ENCODE measurements around the gene DOCK1. TPM values are rescaled to one million over a fixed set of nuclear protein-coding genes. Genes with fewer than 3 reads are reported as not detected.

DOCK1 gene
- polyA plus RNA-seq, 10 donors: 29.4 to 45.4 (median 34.4) TPM

DNA sequence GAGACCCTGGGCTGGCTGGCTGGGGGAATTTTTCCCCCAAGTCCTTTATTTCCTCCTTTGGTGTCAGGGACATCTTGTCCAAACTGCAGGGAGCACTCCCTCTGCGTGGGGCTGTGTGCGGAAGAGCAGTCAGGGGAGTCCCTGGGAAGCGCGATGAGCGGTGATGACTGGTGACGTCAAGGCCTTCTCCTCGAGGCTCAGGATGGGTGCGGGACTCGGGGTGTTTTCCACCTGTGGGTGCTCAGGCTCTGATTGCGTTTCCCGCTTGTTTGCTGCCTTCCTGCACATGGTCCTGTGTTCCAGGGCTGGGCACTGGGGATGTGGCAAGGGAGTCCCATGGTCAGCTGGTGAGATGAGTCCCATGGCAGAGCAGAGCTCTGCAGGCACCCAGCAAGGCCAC is 101.2 kb downstream of the DOCK1 start:
- DNase-seq: no peak

- DNase-seq: no peak
Observed at GRCh38 chr10:127009366-127009765, 104.1 kb downstream of the DOCK1 start.

DNA sequence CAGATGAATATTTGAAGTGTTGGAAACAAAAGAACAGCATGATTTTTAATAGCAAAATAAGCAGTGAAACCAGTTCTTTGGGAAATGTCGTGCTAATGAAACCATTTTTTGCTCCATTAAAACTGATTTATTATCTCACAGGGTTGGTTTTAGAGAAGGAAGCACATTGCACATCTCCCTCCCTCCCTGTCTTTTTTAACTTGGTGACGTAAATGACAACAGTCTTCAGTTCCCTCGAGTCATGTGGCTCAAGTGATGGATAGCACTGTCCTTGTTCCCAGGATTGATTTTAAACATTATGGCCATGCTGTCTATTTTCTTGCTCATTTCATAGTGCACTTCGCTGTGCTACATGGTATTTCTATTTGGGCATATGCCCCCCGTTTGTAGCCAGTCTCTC is 105.9 kb downstream of the DOCK1 start:
- no peak for DNase-seq

DNA sequence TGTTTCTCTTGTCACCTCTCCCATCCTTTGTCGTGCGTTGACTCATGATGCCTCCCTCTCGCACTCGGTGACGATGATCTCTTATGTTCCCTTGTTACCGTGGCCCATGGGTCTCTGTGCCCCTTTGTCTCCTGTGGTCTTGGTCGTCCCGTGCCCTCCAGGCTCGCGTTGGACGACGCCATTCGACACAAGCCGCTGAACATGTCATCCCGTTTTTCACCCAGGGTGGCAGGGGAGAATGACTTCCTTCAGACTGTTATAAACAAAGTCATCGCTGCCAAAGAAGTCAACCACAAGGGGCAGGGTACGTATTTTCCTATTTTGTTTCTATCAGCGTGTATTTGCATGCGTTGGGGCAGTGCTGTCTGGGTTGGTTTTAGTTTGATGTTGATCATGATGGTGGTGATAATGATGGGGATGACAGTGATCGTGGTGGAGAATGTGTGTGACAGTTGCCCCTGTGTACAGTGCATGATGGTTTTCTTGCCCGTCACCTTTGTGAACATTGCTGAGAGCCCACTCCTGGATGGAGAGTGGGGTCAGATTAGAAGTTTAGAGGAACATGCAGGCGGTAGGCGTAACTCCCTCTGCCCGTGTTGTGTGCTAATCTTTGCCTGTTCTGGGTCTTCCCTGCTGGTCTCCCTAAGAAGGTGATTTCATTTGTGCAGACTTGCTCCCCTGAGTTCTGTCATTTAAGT is 107.0 kb downstream of the DOCK1 start:
- no peak for DNase-seq

DNA sequence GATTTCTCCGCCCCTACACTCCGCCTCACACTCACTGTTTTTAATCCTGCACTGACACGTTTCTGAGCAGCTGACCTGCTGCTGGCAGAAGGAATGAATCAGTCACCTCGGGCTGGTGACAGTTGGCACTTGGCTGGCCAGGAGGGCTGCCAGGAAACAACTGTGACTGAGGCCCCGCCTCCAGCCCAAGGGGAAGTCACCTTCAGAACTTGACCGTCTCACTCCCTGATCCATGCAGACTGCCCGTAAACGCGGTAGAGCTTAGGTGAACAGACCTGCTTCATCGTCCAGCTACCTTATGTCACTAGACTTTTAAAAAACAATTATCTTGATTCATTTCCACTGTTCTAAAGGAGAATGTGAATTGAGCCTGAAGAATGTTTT is 107.5 kb downstream of the DOCK1 start:
- DNase-seq: peak; percentile 22 to 51 (median 42)

GRCh38 chr10:127013211-127013656 is 108.0 kb downstream of the DOCK1 start:
- DNase-seq: no peak

- no peak for DNase-seq
Observed at GRCh38 chr10:127013691-127014473, 108.7 kb downstream of the DOCK1 start.

- no peak for DNase-seq
Observed at GRCh38 chr10:127014671-127015070, 109.4 kb downstream of the DOCK1 start.

GRCh38 chr10:127015373-127015772 is 110.1 kb downstream of the DOCK1 start:
- no peak for DNase-seq

DNA sequence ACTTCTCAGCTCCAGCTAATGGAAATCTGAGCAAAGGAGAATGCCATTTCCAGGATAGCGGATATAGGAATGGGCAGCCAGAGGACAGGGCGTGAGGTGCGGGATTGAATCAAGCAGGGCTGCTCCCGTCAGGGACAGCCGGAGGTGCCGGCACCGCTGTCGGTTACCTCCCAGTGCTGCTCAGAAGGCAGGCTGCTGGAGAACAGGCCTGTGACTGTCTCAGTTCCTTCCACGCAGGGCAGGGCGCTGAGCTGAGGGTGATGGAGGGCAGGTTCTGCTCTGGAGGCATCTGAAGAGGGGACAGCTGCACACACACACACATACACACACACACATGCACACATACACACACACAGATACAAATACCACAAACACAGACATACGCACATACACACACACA is 111.1 kb downstream of the DOCK1 start:
- DNase-seq: peak in 1 of 3 donors; percentile 14

GRCh38 chr10:127017541-127018297 is 112.5 kb downstream of the DOCK1 start:
- peak in 2 of 3 donors; percentile 12 to 55 for DNase-seq

- no peak for DNase-seq
Observed at GRCh38 chr10:127018298-127018650, 113.0 kb downstream of the DOCK1 start.

GRCh38 chr10:127018766-127019165 is 113.5 kb downstream of the DOCK1 start:
- DNase-seq: no peak

GRCh38 chr10:127020260-127020659 is 115.0 kb downstream of the DOCK1 start:
- DNase-seq: no peak

GRCh38 chr10:127021801-127022200 is 116.6 kb downstream of the DOCK1 start:
- no peak for DNase-seq

DNA sequence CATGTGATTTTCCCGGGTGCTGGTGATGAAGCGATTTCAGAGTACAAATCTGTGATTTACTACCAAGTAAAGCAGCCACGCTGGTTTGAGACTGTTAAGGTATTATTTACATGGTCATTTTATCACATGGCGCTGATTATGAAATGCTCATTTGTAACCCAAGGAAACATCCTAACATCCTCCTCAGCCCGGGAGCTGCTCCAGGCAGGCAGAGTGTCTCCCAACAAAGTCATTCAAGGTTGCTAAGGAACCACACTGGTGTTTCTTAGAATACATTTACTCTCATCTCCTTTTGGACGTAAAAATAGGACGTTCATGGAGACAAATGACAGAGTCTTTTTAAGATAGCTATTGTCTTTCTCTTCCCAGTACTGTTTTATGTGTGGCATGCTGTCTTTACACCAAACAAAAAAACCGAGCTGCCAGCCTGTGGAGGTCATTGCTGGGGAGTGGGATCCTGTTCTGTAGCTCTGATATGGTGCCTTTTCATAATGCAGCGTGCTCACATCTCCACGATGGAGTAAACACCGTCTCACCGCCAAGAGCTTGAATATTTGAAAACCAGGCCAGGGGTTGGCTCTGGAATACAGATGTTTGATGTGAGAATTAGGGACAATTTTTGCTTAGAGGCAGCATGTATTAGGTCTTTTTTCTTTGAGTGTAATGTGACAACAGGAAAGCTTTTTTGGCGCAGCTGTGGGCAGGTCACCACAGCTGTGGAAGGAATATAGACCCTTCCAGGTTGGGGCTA is 119.6 kb downstream of the DOCK1 start:
- peak in 2 of 3 donors; percentile 78 for DNase-seq

GRCh38 chr10:127027786-127028185 is 122.6 kb downstream of the DOCK1 start:
- DNase-seq: no peak

DNA sequence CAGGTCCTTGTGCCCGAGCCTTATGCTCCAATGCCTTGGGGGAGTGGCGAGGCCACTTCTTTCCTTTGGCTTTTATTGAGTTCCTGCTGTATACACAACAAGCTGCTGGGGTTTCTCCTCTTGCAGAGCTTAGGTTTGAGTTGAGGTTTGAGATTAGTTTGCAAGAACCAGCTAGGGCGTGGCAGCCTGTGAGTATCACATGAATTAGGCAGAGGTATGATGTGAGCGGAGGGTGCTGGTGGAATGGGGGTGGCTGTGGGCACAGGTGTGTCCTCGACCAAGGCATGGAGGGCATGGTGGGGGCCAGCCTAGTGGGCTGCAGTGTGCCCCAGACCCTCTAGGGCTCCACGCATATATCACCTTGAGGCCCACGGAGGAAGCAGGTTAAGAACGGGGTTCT is 123.3 kb downstream of the DOCK1 start:
- no peak for DNase-seq

GRCh38 chr10:127029061-127029460 is 123.8 kb downstream of the DOCK1 start:
- no peak for DNase-seq

DNA sequence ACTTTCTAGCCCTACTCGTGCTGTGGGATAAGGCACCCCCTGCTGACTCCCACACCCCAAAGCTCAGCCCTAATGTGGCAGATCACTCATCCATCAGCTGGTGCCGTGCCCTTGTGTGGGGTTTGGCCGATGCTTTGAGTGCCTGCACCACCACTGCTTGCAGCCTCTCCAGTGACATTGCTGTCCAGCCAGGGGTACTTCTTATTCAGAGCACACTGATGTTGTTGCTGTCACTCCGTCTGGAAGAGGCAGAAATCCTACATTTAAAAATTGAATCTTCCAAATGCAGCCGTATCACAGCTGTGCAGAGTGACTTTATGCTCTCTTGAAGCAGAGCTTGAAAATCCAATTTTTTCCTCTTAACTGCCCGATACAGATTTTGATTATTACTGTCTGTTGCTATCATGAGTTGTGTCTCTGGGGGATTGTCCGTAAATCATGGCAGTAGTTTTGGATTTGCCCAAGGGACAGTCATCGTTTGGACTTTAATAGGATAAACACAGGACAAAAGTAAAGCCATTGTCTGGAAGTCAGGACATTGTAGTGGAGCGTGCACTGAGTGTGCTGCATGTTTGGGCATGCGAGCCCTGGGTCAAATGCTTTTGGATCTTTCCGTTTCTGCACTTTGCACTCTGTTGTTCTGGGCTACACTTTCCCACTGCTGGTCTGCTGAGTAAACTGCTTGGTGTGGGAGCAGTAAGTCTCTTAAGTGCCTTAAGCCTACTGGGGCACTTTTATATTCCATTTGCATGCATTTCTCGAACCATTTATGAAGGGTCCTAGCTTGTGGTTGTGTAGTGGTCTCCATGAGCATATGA is 128.2 kb downstream of the DOCK1 start:
- no peak for DNase-seq

GRCh38 chr10:127034034-127034633 is 128.9 kb downstream of the DOCK1 start:
- DNase-seq: no peak

All from muscle of back (tissue), 11 donors.